Upper lobe of left lung (tissue), 6 donors: ENCODE measurements around the gene EXOC6B. TPM values are rescaled to one million over a fixed set of nuclear protein-coding genes. Genes with fewer than 3 reads are reported as not detected.

ENCODE experiments used
- ATAC-seq, 2 donors: fragments of 200-7000 bp; cut with Tn5 transposase; one replicate each; pipeline ENCODE4 v1.9.1; 2022; ENCODE audit warnings: mild to moderate bottlenecking in 2 of 2, moderate library complexity in 2 of 2; ENCODE audit not compliant: low FRiP score in 2 of 2
- DNase-seq, 2 donors: peaks; one replicate each; pipeline ENCODE4 v3.0.0-alpha.2; 2019 to 2020
- H3K27ac ChIP-seq, 4 donors: fragments of 200-600 bp; sonication (generic); one replicate each; pipeline ENCODE4 v1.5.1; 2016 to 2019
- H3K27me3 ChIP-seq, 4 donors: fragments of 200-600 bp; sonication (generic); one replicate each; pipeline ENCODE4 v1.5.1; 2017 to 2019
- H3K36me3 ChIP-seq, 4 donors: fragments of 200-600 bp; sonication (generic); one replicate each; pipeline ENCODE4 v1.5.1; 2016 to 2019
- H3K4me1 ChIP-seq, 4 donors: fragments of 200-600 bp; sonication (generic); one replicate each; pipeline ENCODE4 v1.5.1; 2018 to 2019
- H3K4me3 ChIP-seq, 4 donors: fragments of 200-600 bp; sonication (generic); one replicate each; pipeline ENCODE4 v1.5.1; 2017 to 2019; ENCODE audit warnings: mild to moderate bottlenecking in 2 of 4, moderate library complexity in 1 of 4
- H3K9me3 ChIP-seq, 4 donors: fragments of 200-600 bp; sonication (generic); one replicate each; pipeline ENCODE4 v1.5.1; 2018 to 2019
- CTCF ChIP-seq, 6 experiments: fragments of 450-650 bp in 4 of 6; fragments of 200-600 bp in 2 of 6; sonication (generic) in 2 of 6; IDR thresholded peaks; one replicate each; pipeline ENCODE4 v1.5.1; 2016 to 2019; ENCODE audit warnings: antibody characterized with exemption in 6 of 6
- EP300 ChIP-seq, 4 donors: sonication (generic); formaldehyde crosslinking; IDR thresholded peaks; one replicate each; pipeline ENCODE4 v1.5.1; 2017; ENCODE audit warnings: antibody characterized with exemption in 4 of 4, control low read depth in 2 of 4
- POLR2A ChIP-seq, 4 donors: fragments of 450-650 bp; IDR thresholded peaks; one replicate each; pipeline ENCODE4 v1.5.1; 2016 to 2017; ENCODE audit warnings: antibody characterized with exemption in 4 of 4, mild to moderate bottlenecking in 2 of 4
- POLR2AphosphoS5 ChIP-seq, 2 donors: sonication (generic); formaldehyde crosslinking; IDR thresholded peaks; one replicate each; pipeline ENCODE4 v1.5.1; 2017; ENCODE audit warnings: antibody characterized with exemption in 2 of 2
- WGBS, 2 donors: methylation state at CpG; one replicate each; pipeline ENCODE4 v1.1.5; 2017 to 2018; 5-methylcytosine and 5-hydroxymethylcytosine counted together
- total RNA-seq, 6 donors: library from RNA; depleted of rRNA in 4 of 6; stranded (reverse); fragments of >200 nt in 4 of 6; gene quantifications; one replicate each; pipeline versions ENCODE4 v1.1.0 to v1.2.1, GENCODE V29; 2016 to 2021
- donor health status: DM: no; HTN: no; CAD: no; lungs with moderate emphysema.
- donor health status: DM: no; HTN: yes; CAD: no; lungs with severe emphysema.

Gene EXOC6B
- total RNA-seq, 6 donors from 2014 or later = 11.0 to 56.6 (median 24.0) TPM

- H3K27ac ChIP-seq = no peak overlapping the region
- WGBS, 2 donors = 93 to 100% methylated on average over 1 of the region's 1 CpG
- no peak for ATAC-seq
Observed at GRCh38 chr2:72629062-72629461, 196.8 kb downstream of the EXOC6B start.

GRCh38 chr2:72627083-72627482 lies 198.8 kb downstream of the EXOC6B start:
- Histone ChIP-seq H3K4me1 (no peaks in the 10 kb centered on the region), H3K9me3 (no peaks in the 10 kb centered on the region), H3K36me3 (no peaks in the 10 kb centered on the region), H3K27ac (no peak overlapping the region), H3K27me3 (no peaks in the 10 kb centered on the region), H3K4me3 (no peak overlapping the region)
- 92 to 100% methylated on average over 1 of the region's 1 CpG for WGBS, 2 donors
- DNase-seq (no peak), ATAC-seq (no peak)
- TF ChIP-seq POLR2A (IDR thresholded peaks at IDR 0.05) (no peak), EP300 (IDR thresholded peaks at IDR 0.05) (no peak), POLR2AphosphoS5 (IDR thresholded peaks at IDR 0.05) (no peak), CTCF (IDR thresholded peaks at IDR 0.05) (no peak)

More at GRCh38 chr2:72629062-72629461, 196.8 kb downstream of the EXOC6B start:
- H3K4me1 ChIP-seq = no peaks in the 10 kb centered on the region
- no peak for DNase-seq
- TF ChIP-seq CTCF (IDR thresholded peaks at IDR 0.05) (no peak), POLR2A (IDR thresholded peaks at IDR 0.05) (no peak), POLR2AphosphoS5 (IDR thresholded peaks at IDR 0.05) (no peak), EP300 (IDR thresholded peaks at IDR 0.05) (no peak)
- no peaks in the 10 kb centered on the region for H3K36me3 ChIP-seq
- no peaks in the 10 kb centered on the region for H3K9me3 ChIP-seq
- H3K27me3 ChIP-seq = no peaks in the 10 kb centered on the region
- H3K4me3 ChIP-seq = no peak overlapping the region

- Histone ChIP-seq H3K4me1 (no peaks in the 10 kb centered on the region), H3K27ac (no peak overlapping the region), H3K27me3 (no peaks in the 10 kb centered on the region), H3K4me3 (no peak overlapping the region), H3K9me3 (no peaks in the 10 kb centered on the region), H3K36me3 (no peaks in the 10 kb centered on the region)
- DNase-seq = no peak
- ATAC-seq = no peak
- no peak for TF ChIP-seq CTCF (IDR thresholded peaks at IDR 0.05)
- WGBS, 2 donors = 40 to 56% methylated on average over 1 of the region's 1 CpG
Observed at GRCh38 chr2:72625366-72625765, 200.5 kb downstream of the EXOC6B start.

GRCh38 chr2:72623481-72623880 lies 202.4 kb downstream of the EXOC6B start:
- Histone ChIP-seq H3K9me3 (no peaks in the 10 kb centered on the region), H3K4me3 (no peak overlapping the region), H3K36me3 (no peaks in the 10 kb centered on the region), H3K4me1 (no peaks in the 10 kb centered on the region), H3K27ac (no peak overlapping the region), H3K27me3 (no peaks in the 10 kb centered on the region)
- TF ChIP-seq EP300 (IDR thresholded peaks at IDR 0.05) = no peak
- ATAC-seq (no peak), DNase-seq (no peak)

- ATAC-seq = peak in 1 of 2 donors; percentile 34
Observed at GRCh38 chr2:72619626-72620025, 206.2 kb downstream of the EXOC6B start.

More at GRCh38 chr2:72619626-72620025, 206.2 kb downstream of the EXOC6B start:
- H3K4me1 ChIP-seq = no peaks in the 10 kb centered on the region
- H3K36me3 ChIP-seq = no peaks in the 10 kb centered on the region
- no peak for TF ChIP-seq EP300 (IDR thresholded peaks at IDR 0.05)
- no peak for TF ChIP-seq CTCF (IDR thresholded peaks at IDR 0.05)
- TF ChIP-seq POLR2AphosphoS5 (IDR thresholded peaks at IDR 0.05) = no peak
- TF ChIP-seq POLR2A (IDR thresholded peaks at IDR 0.05) = no peak
- no peak for DNase-seq
- no peak overlapping the region for H3K4me3 ChIP-seq
- H3K27me3 ChIP-seq = no peaks in the 10 kb centered on the region
- H3K9me3 ChIP-seq = peaks cover 0 to 6% (median 0%) of the 10 kb centered on the region in 4 donors
- 84 to 87% methylated on average over 3 of the region's 3 CpGs for WGBS, 2 donors
- no peak overlapping the region for H3K27ac ChIP-seq
